ENCODE results near the gene GUCY2C. TPM values are rescaled to one million over a fixed set of nuclear protein-coding genes. Genes with fewer than 3 reads are reported as not detected.
"Not testable (repeated sequence)": the region's sequence is repeated elsewhere in the genome, so short reads cannot be mapped to it uniquely, and the experiment has no call there.

GUCY2C gene
- total and polyA plus RNA-seq, 2 donors (not counting 1 experiment from before 2014, with no cell fraction given): 0.28 to 0.37 TPM

DNA sequence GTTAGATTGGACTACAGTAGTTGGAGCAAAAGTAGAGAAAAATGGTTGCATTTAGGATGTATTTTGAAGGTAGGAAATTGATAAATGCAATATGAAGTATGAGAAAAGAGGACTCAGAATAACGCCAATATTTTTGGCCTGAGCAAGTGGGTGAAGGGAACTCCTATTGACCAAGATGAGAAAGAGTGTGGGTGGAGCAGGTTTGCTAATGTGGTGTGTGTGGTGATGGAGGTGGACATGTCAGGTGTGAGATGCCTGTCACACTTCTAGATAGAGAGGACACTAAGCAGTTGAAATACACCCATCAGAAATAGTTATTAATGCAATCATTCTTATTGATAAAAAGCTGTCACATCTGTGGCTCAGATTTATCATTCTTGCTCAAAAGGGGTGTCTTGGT is 7.3 kb downstream of the GUCY2C start:
- POLR2A ChIA-PET: no interaction called here
- ATAC-seq (ENCODE audit: low read depth) (no peak), DNase-seq (no peak)
- Histone ChIP-seq H3K4me3 (ENCODE audit: control extremely low read depth in 1 of 5, extremely low read depth in 1 of 5, insufficient read depth in 1 of 5, low read depth in 2 of 5, low read length in 4 of 5) (no peak overlapping the region), H3K9ac (ENCODE audit: low read length) (no peak overlapping the region), H3K4me1 (ENCODE audit: control insufficient read depth in 2 of 2, insufficient read depth in 2 of 2, low read length in 2 of 2) (no peaks in the 10 kb centered on the region), H3K27me3 (replicated peaks in 1 of 4; ENCODE audit: control extremely low read depth in 1 of 4, control insufficient read depth in 3 of 4, insufficient read depth in 4 of 4, low read length in 3 of 4) (peaks cover 0 to 4% (median 0%) of the 10 kb centered on the region in 4 experiments), H3K4me2 (replicated peaks; ENCODE audit: low read depth, low read length, poor library complexity, severe bottlenecking) (no peak overlapping the region), H3K27ac (ENCODE audit: low read length in 2 of 2) (no peak overlapping the region), H4K20me1 (ENCODE audit: control insufficient read depth, insufficient read depth, low read length, poor library complexity, severe bottlenecking) (no peaks in the 10 kb centered on the region), H3K9me3 (ENCODE audit: control extremely low read depth in 1 of 3, control insufficient read depth in 2 of 3, insufficient read depth in 1 of 3, low read length in 2 of 3) (no peaks in the 10 kb centered on the region), H3K79me2 (ENCODE audit: control insufficient read depth, insufficient read depth, low read length) (no peaks in the 10 kb centered on the region), H2AFZ (ENCODE audit: insufficient read depth, low read depth, low read length, poor library complexity, severe bottlenecking) (no peak overlapping the region), H3K36me3 (replicated peaks in 1 of 2; ENCODE audit: control extremely low read depth in 1 of 2, control insufficient read depth in 1 of 2, extremely low read depth in 1 of 2, insufficient read depth in 2 of 2, low read length in 1 of 2) (no peaks in the 10 kb centered on the region)
- H3K9me3 Mint-ChIP-seq (ENCODE audit: insufficient read depth): no peaks in the 10 kb centered on the region
- WGBS (ENCODE audit: insufficient coverage): no CpG with 5 or more reads among the region's 1 CpG
- H3K27me3 Mint-ChIP-seq: peaks cover 12% of the 10 kb centered on the region
- intact Hi-C loops (cut with micrococcal nuclease): no loop called here
- CTCF ChIA-PET: no interaction called here
- no peak overlapping the region for H3K4me3 Mint-ChIP-seq
- TF ChIP-seq, protein P1, sequence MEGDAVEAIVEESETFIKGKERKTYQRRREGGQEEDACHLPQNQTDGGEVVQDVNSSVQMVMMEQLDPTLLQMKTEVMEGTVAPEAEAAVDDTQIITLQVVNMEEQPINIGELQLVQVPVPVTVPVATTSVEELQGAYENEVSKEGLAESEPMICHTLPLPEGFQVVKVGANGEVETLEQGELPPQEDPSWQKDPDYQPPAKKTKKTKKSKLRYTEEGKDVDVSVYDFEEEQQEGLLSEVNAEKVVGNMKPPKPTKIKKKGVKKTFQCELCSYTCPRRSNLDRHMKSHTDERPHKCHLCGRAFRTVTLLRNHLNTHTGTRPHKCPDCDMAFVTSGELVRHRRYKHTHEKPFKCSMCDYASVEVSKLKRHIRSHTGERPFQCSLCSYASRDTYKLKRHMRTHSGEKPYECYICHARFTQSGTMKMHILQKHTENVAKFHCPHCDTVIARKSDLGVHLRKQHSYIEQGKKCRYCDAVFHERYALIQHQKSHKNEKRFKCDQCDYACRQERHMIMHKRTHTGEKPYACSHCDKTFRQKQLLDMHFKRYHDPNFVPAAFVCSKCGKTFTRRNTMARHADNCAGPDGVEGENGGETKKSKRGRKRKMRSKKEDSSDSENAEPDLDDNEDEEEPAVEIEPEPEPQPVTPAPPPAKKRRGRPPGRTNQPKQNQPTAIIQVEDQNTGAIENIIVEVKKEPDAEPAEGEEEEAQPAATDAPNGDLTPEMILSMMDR (IDR thresholded peaks at IDR 0.05): no peak
- no peak for TF ChIP-seq EZH2 (IDR thresholded peaks at IDR 0.05; ENCODE audit: borderline replicate concordance, insufficient read depth, low read depth, low read length, poor library complexity, severe bottlenecking)
- no peak overlapping the region for H3K27ac Mint-ChIP-seq
- peaks cover 2% of the 10 kb centered on the region for H3K4me1 Mint-ChIP-seq

DNA sequence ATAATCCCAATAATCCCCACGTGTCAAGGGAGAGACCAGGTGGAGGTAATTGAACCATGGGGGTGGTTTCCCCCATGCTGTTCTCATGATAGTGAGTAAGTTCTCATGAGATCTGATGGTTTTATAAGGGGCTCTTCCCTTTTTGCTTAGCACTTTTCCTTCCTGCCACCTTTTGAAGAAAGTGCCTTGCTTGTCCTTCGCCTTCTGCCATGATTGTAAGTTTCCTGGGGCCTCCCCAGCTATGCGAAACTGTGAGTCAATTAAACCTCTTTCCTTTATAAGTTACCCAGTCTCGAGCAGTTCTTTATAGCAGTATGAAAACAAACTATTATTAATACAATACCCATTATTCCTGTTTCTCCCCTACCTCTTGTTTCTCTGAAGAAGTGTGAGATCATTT is 14.2 kb downstream of the GUCY2C start:
- 100% methylated on average over 1 of the region's 4 CpGs for WGBS (ENCODE audit: insufficient coverage)

More for the DNA sequence above, 14.2 kb downstream of the GUCY2C start:
- H3K27me3 ChIP-seq (replicated peaks in 1 of 4; ENCODE audit: control extremely low read depth in 1 of 4, control insufficient read depth in 3 of 4, insufficient read depth in 4 of 4, low read length in 3 of 4); CTCF ChIA-PET; H3K36me3 ChIP-seq (replicated peaks in 1 of 2; ENCODE audit: control extremely low read depth in 1 of 2, control insufficient read depth in 1 of 2, extremely low read depth in 1 of 2, insufficient read depth in 2 of 2, low read length in 1 of 2); intact Hi-C loops (cut with micrococcal nuclease); POLR2A ChIA-PET; H3K4me1 ChIP-seq (ENCODE audit: control insufficient read depth in 2 of 2, insufficient read depth in 2 of 2, low read length in 2 of 2); H3K79me2 ChIP-seq (ENCODE audit: control insufficient read depth, insufficient read depth, low read length); H3K4me1 Mint-ChIP-seq; H3K4me3 ChIP-seq (ENCODE audit: control extremely low read depth in 1 of 5, extremely low read depth in 1 of 5, insufficient read depth in 1 of 5, low read depth in 2 of 5, low read length in 4 of 5); H2AFZ ChIP-seq (ENCODE audit: insufficient read depth, low read depth, low read length, poor library complexity, severe bottlenecking); H3K9ac ChIP-seq (ENCODE audit: low read length); H4K20me1 ChIP-seq (ENCODE audit: control insufficient read depth, insufficient read depth, low read length, poor library complexity, severe bottlenecking); H3K4me2 ChIP-seq (replicated peaks; ENCODE audit: low read depth, low read length, poor library complexity, severe bottlenecking); H3K9me3 ChIP-seq (ENCODE audit: control extremely low read depth in 1 of 3, control insufficient read depth in 2 of 3, insufficient read depth in 1 of 3, low read length in 2 of 3); H3K4me3 Mint-ChIP-seq; H3K27me3 Mint-ChIP-seq; H3K9me3 Mint-ChIP-seq (ENCODE audit: insufficient read depth); H3K27ac ChIP-seq (ENCODE audit: low read length in 2 of 2); ATAC-seq (ENCODE audit: low read depth); H3K27ac Mint-ChIP-seq; DNase-seq: not testable (repeated sequence)
